Stimulated activated CD4-positive, alpha-beta T cell treated with anti-CD3 and anti-CD28 coated beads, TNF-alpha, amount 100 ng/mL, for 24 hours (primary cell): ENCODE results near the gene EFEMP1.

ENCODE experiments used
- DNase-seq, 3 experiments: peaks; one replicate each; pipeline ENCODE4 v3.0.0-alpha.2; 2020; ENCODE audit warnings: low read depth in 3 of 3

Gene EFEMP1

GRCh38 chr2:55932843-55933242, 9.3 kb upstream of the EFEMP1 start:
- no peak for DNase-seq

DNA sequence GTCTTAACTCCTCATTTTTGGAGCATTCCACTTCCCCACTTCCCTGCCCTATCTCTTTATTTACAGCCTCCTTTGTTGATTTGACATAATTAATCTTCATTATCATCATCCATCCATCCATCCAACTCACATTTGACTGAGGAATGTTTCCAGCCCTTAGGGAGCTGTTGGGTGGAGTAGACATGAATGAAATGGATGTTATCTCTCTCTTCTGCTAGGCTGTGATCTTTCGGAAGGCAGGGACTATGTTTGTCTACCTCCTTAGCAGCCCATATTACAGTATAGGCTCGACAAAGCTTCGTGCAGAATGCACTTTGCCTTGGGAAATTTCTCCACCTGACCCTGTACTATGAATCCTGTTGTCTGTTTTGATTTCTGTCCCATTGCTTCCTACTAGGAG, 7.7 kb upstream of the EFEMP1 start:
- no peak for DNase-seq

- DNase-seq = no peak
Observed at GRCh38 chr2:55929476-55929875, 5.9 kb upstream of the EFEMP1 start.

DNA sequence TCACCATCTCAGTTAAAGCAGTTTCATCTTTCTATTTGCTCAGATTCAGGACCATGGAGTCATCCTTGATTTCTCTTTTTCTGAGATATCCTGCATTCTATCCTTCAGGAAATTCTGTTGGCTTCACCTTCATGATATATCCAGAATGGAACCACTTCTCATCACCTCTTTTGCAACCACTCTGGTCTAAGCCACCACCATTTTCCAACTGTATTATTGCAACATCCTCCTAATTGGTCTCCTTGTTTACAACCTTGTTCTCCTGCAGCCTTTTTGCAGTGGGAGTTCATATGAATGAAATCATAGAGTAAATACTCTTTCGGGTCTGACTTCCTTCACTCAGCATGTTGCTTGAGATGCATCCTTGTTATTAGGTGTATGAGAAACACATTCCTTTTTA, 3.4 kb upstream of the EFEMP1 start:
- no peak for DNase-seq

GRCh38 chr2:55926246-55926645, 2.7 kb upstream of the EFEMP1 start:
- no peak for DNase-seq

- DNase-seq = no peak
Observed at GRCh38 chr2:55923982-55924321, 370 bp upstream of the EFEMP1 start.

- no peak for DNase-seq
Observed at GRCh38 chr2:55922291-55922907, 1.2 kb downstream of the EFEMP1 start.

GRCh38 chr2:55919574-55919973, 4.0 kb downstream of the EFEMP1 start:
- DNase-seq = no peak

DNA sequence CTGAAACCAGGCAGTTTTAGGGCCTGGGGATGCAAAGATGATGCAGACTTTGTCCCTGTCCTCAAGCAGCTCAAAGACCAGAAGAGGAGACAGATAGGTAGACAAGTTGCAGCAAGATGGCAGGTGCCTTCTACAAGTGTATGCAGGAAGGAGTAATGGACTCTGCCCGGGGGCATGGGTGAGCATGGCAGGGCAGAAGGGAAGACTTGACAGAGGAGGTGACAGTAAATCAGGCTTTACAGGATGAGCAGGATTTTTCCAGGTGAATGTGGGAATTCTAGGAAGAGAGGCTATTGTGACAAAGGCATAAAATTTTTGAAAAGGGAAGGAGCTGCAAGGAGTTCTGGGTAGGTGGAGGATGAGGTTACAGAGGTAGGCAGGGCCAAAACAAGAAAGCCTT, 4.7 kb downstream of the EFEMP1 start:
- no peak for DNase-seq

GRCh38 chr2:55917713-55918390, 5.7 kb downstream of the EFEMP1 start:
- no peak for DNase-seq

DNA sequence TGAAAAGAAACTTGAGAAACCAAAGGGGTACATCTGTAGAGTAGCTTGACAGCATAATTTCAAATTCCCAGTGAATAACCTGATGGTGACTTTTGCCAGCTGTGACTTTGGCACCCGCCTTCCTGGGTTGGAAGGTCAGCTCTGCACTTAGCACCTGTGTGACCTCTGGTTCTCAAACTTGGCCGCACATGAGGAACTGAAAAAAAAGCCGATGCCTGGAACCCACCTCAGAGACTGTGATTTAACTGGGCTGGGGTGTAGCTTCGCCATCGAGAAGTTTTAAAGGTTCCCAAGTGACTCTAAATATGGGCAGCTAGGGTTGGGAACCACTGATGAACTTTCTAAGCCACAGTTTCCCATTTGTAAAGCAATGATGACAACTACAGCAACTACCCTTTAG, 6.5 kb downstream of the EFEMP1 start:
- DNase-seq = no peak

- DNase-seq = no peak
Observed at GRCh38 chr2:55916473-55917049, 7.0 kb downstream of the EFEMP1 start.

DNA sequence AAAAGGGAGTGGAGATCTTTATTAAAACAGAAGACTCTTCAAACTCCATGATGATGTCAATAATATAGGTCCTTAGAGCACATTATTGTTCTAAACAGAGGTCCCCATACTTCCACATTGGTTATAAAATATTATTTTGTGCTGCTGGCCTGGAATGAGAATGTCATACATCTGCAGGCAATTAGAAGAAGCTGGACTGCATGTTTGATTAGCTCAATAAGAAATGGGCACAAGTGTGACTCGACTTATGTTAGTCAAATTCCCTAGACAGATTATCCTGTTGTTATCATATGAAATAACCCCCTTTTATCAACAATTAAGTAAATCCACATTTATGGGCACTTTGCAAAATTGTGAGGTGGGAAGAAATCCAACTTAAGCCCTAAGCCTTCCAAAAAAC, 8.8 kb downstream of the EFEMP1 start:
- no peak for DNase-seq

DNA sequence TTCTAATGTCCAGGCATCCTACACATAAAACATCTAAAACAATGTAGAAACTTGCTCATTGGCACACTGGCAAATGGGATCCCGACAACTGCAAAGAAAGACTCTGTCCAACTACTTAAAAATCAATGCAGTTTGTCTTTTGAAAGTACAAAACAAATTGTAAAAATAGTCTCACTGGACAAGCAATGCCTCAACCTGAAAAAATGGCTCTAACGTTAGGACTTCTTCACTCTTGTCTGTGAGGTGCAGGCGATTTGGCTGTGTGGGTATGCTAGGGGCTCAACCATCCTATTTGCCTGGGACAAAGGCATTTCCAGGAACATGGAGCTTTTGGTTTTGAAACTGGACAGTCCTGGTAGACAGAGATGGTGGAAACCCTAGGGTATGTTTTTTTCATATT, 10.7 kb downstream of the EFEMP1 start:
- no peak for DNase-seq

DNA sequence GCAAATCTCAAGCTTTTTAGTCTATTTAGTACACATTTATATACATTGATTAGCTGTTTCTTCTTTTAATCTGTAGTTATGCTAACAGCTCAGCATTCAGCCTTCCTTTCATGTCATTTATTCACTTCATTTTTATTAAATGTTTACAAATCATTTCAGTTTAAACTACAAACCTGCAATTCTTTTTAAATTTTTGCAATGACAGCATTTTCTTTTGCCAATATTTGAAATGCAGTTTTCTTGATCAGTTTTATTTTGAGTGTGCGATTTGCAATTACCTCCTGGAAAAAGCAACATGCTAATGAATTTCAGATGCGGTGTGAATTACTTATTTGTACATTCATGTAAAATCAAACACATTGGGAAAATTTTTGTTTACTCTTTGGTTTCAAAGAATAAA, 13.5 kb downstream of the EFEMP1 start:
- DNase-seq = no peak

GRCh38 chr2:55907686-55908085, 15.9 kb downstream of the EFEMP1 start:
- DNase-seq = no peak

- DNase-seq = no peak
Observed at GRCh38 chr2:55906993-55907392, 16.6 kb downstream of the EFEMP1 start.

- DNase-seq = no peak
Observed at GRCh38 chr2:55903727-55904126, 19.9 kb downstream of the EFEMP1 start.

DNA sequence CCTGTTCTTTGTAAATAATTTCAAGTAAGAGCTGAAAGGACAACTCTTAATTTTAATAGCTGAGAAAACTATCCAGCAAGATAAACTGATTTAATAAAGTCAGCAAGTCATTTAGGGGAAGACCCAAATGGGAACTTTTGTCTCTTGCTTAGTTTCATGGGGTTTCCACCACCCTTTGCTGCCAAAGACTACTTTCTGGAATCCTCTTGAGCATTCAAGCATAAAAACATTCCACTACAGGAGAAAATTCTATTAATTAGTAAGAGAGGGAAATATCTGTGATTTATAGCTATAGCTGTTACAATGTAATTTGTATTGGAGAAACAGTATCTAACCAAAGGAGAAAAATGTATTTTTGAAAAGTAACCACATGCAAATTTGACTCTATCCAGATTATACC, 20.6 kb downstream of the EFEMP1 start:
- no peak for DNase-seq

DNA sequence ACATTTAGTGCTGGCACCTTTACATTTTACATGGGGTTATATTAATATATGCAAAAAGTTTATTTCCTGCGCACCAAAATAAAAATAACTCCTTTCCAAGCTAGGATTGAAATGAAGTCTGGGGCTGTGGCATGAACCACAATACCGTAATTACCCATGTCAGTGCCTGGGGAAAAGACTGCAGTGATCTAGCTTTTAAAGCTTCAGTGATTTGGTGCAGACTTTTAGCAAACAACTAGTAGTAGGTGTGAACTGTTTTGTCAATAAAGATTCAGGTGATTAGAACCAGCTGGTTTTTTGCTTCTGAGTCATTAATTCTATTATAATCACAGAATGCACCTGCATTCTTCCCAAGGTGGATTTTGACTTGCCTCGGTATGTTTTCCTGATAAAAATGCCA, 21.2 kb downstream of the EFEMP1 start:
- no peak for DNase-seq

DNA sequence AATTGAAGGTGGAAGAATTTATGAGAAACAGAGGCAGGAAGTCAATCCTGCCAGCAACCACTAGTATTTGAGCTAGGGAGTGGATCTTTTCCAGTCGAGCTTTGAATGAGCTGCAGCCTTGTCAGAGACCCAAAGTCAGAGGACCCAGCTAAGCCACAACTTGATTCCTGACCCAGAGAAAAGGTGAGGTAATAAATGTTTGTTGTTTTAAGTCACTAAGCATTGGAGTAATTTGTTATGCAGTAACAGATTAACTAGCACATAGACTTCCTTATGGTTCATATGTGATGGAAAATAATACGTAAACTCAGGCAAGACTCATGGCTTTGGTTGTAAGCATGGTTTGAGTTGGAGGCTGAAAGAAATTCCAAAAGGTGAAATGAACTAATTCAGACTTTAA, 21.6 kb downstream of the EFEMP1 start:
- no peak for DNase-seq

DNA sequence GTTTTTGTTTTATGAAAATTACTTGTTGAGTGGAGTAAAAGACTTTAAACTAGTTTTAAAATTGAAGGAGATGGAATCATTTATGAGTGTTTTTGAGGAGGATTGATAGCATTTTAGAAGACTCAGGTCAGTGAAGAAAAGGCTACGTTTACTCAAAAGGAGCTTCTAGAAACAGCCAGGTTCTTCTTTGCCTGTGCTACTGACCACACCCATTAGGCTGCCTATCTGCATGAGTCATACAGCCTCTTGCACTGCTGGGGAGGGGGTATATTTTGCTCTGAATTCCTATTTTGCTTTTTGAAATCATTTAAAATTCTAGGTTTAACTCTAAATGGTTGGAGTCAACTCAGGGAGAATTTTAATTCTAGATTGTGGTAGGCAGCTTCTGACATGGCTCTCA, 22.3 kb downstream of the EFEMP1 start:
- no peak for DNase-seq

DNA sequence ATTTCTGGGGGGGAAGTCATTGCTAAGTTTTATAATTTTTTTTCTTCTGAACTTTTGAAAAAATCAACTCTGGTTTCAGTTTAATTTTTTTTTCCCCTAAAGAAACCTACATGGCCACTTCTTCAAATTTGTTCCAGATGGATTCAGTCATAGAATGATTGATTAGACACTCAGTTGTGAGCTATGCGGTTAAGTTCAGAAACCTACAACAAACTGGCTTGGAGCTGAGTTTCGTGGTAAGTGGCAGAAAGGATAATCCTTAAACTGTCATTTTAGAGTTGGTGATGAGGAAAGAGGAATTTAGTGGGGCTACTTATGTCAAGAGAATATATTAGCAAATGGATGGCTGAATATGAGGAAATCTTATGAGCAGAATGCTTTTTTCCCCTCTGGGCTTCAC, 23.7 kb downstream of the EFEMP1 start:
- no peak for DNase-seq
